K562 (cell line): ENCODE data around the gene UBN2.

Source experiments
- ARID2 ChIP-seq: fragments of 450-650 bp; IDR thresholded peaks from 2 replicates; pipeline ENCODE4 v1.6.1; 2017; ENCODE audit warnings: antibody characterized with exemption, mild to moderate bottlenecking
- CHD1 ChIP-seq: fragments of 200-600 bp; sonication (generic); IDR thresholded peaks from one replicate; pipeline ENCODE4 v1.6.1; 2012; ENCODE audit warnings: mild to moderate bottlenecking, moderate library complexity, low read length, inconsistent platforms
- CTCF ChIP-seq, 3 experiments: IDR thresholded peaks in 2 of 3; conservative IDR thresholded peaks in 1 of 3; 2 replicates each; pipeline ENCODE4 v1.5.1; 2011 to 2012; ENCODE audit warnings: low read length in 3 of 3, mild to moderate bottlenecking in 3 of 3, control low read depth in 2 of 3, improper control_type of control experiment in 1 of 3, inconsistent platforms in 1 of 3, low read depth in 1 of 3, mixed read lengths in 1 of 3, moderate library complexity in 1 of 3; ENCODE audit not compliant: insufficient read depth in 2 of 3
- KDM4B ChIP-seq, 2 experiments: fragments of 450-650 bp in 1 of 2; sonication (generic) in 1 of 2; IDR thresholded peaks; 2 replicates each; pipeline ENCODE4 v1.6.1; 2016 to 2017; ENCODE audit warnings: borderline replicate concordance in 2 of 2, antibody characterized with exemption in 1 of 2, low read depth in 1 of 2, mild to moderate bottlenecking in 1 of 2
- NONO ChIP-seq, 2 experiments: fragments of 200-400 bp in 1 of 2; fragments of 450-650 bp in 1 of 2; formaldehyde crosslinking in 1 of 2; IDR thresholded peaks; 2 replicates each; pipeline ENCODE4 v1.6.1; 2017; ENCODE audit warnings: low read depth in 2 of 2, mild to moderate bottlenecking in 2 of 2, moderate library complexity in 2 of 2, low read length in 1 of 2
- PKNOX1 ChIP-seq: fragments of 450-650 bp; IDR thresholded peaks from 2 replicates; pipeline ENCODE4 v1.6.1; 2016
- POLR2A ChIP-seq: fragments of 450-650 bp; conservative IDR thresholded peaks from 2 replicates; pipeline ENCODE4 v1.6.1; 2016
- POLR2AphosphoS5 ChIP-seq: IDR thresholded peaks from 2 replicates; pipeline ENCODE4 v1.6.1; 2011; ENCODE audit warnings: mild to moderate bottlenecking, low read depth, low read length, moderate library complexity; ENCODE audit not compliant: control insufficient read depth, insufficient read depth
- SMC3 ChIP-seq: conservative IDR thresholded peaks from 2 replicates; pipeline ENCODE4 v1.6.1; 2011; ENCODE audit warnings: low read depth, low read length, improper control_type of control experiment; ENCODE audit not compliant: insufficient read depth
- UBTF ChIP-seq, 2 experiments: IDR thresholded peaks; 2 replicates each; pipeline ENCODE4 v1.6.1; 2012; ENCODE audit warnings: improper control_type of control experiment in 2 of 2, low read depth in 2 of 2, low read length in 2 of 2, borderline replicate concordance in 1 of 2
- VEZF1 ChIP-seq: fragments of 200-800 bp; sonication (Bioruptor generic); IDR thresholded peaks from 2 replicates; pipeline ENCODE4 v1.6.1; 2017; ENCODE audit warnings: missing genetic modification characterization, missing compliant biosample characterization
- ZFX ChIP-seq: sonication (generic); formaldehyde crosslinking; IDR thresholded peaks from 2 replicates; pipeline ENCODE4 v1.8.0; 2022; ENCODE audit warnings: mild to moderate bottlenecking, missing genetic modification reagents, moderate library complexity

GRCh38 chr7:139300390-139300789, 69.4 kb downstream of the UBN2 start:
- no peak for TF ChIP-seq CHD1
- TF ChIP-seq VEZF1 (CRISPR knock-in tag), result no peak
- no peak for TF ChIP-seq UBTF (IDR thresholded peaks at IDR 0.05; ENCODE audit: borderline replicate concordance in 1 of 2, low read depth in 2 of 2, low read length in 2 of 2)
- no peak for TF ChIP-seq POLR2AphosphoS5
- TF ChIP-seq PKNOX1, result no peak
- TF ChIP-seq CTCF (IDR thresholded peaks at IDR 0.05 in 2 of 3, conservative IDR thresholded peaks at IDR 0.05 in 1 of 3; ENCODE audit: insufficient read depth in 2 of 3, low read depth in 1 of 3, low read length in 3 of 3), result no peak
- no peak for TF ChIP-seq ARID2
- TF ChIP-seq NONO (IDR thresholded peaks at IDR 0.05; ENCODE audit: low read depth in 2 of 2, low read length in 1 of 2), result no peak
- TF ChIP-seq ZFX (CRISPR knock-in tag), result no peak
- TF ChIP-seq KDM4B (IDR thresholded peaks at IDR 0.05; ENCODE audit: borderline replicate concordance in 2 of 2, low read depth in 1 of 2), result no peak
- no peak for TF ChIP-seq POLR2A
- TF ChIP-seq SMC3, result no peak
